Stimulated activated CD4-positive, alpha-beta T cell treated with anti-CD3 and anti-CD28 coated beads, TNF-alpha, amount 100 ng/mL, for 48 hours (primary cell): ENCODE measurements around the gene KAT7.
"Not testable (repeated sequence)": the region's sequence is repeated elsewhere in the genome, so short reads cannot be mapped to it uniquely, and the experiment has no call there.

ENCODE experiments used
- DNase-seq, 3 donors: peaks; one replicate each; pipeline ENCODE4 v3.0.0-alpha.2; 2020; ENCODE audit warnings: low read depth in 3 of 3

The KAT7 gene

DNA sequence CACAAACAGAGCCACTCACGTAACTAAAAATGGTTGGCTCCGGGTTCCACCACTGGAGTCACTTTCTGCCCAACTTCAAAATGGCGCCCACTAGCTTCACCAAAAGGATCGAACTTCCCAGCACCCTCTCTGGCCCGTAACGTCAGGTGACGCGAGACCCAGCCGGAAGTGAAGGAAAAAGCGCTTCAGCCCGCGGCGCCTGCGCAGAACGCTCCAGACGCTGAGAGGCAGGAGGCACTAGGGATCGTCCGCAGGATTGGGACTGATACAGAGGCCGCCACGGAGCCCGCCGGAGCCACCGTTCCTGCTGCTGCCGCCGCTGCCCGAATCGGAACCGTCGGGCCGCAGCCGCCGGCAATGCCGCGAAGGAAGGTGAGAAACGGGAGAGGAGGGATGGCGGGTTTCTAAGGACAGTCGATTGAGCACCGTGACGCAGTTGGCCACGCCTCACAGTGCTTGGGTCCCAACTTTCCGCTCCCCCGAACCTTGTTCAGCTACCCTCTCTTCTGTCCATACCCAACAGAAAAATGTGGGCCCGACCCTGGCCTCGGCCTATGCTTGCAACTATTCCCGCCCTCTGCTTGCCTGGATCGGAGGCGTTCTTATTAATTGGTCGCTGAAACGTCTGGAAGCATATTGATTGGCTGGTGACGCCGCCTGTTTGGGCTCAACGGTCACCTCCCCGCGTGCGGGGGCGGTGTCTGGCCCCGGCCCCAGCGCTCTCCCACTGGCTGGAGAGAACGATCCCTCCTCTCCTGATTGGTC lies at the start of gene KAT7:
Gene KAT7 (plus strand): TSS at position 204 of the 765 bp plus-strand sequence. CDS start 154 bp downstream, at position 358.
- peak; percentile 97 to 99 (median 97) for DNase-seq

DNA sequence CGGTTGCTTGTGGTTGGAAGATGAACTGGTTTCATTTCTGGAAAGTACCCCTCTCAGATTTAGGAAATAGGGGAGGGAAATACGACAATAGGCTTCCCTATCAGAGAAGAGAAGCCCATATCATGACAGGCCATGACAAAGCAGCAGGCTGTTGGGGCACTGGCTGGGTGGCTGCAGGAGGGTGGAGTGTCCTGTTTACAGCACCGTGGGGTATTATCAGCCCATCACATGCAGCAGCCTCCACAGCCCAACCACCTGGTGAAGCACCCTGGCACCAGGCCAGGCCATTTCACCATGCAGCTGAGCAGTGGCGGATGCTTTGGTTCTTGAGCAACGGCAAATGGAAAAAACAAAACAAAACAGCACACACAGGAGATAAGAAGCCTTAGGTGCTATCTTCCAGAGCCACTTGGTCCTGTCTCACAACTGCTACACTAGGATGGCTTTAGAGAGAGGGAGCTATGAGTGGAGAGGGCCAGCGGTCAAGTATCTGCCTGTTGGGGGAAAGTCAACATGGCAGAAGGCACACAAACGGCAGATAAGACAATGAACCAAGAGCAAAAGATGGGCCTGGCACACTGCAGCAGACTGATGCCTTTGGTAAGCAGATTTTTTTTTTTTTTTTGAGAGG lies 48.7 kb upstream of the KAT7 start:
- peak; percentile 62 to 73 (median 72) for DNase-seq

DNA sequence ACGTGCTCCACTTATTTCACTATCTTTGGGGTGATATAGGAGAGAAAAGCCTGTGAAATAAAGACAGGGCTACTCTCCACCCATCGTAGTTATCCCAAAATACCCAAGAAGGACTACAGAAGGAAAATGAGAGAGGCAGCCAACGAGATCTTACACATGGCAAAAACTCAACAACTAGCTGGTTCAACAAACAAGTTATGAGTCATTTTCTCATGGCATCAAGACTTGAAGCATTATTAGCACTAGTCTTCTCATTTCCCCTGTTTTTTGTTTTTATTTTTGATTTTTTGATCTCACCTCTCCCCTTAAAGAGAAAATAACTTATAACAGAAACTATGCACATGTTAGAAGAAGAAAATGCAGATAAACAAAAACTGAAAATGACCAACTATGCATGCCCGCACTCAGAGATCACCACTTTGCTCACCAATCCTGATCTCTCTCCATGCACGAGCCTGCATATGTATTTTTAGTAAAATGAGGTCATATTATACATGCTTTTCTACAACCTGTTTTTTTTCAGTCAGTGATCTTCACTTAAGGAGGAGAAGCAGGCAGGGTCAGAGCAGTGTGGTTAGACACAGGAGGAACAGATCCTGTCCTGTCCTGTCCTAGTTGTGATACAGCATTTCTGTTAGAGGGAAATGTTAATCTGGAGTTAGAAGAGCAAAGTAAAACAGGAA lies 47.3 kb upstream of the KAT7 start:
- DNase-seq: no peak

- no peak for DNase-seq
Observed at GRCh38 chr17:49741692-49742076, 46.8 kb upstream of the KAT7 start.

GRCh38 chr17:49742166-49742638 lies 46.3 kb upstream of the KAT7 start:
- DNase-seq: no peak

DNA sequence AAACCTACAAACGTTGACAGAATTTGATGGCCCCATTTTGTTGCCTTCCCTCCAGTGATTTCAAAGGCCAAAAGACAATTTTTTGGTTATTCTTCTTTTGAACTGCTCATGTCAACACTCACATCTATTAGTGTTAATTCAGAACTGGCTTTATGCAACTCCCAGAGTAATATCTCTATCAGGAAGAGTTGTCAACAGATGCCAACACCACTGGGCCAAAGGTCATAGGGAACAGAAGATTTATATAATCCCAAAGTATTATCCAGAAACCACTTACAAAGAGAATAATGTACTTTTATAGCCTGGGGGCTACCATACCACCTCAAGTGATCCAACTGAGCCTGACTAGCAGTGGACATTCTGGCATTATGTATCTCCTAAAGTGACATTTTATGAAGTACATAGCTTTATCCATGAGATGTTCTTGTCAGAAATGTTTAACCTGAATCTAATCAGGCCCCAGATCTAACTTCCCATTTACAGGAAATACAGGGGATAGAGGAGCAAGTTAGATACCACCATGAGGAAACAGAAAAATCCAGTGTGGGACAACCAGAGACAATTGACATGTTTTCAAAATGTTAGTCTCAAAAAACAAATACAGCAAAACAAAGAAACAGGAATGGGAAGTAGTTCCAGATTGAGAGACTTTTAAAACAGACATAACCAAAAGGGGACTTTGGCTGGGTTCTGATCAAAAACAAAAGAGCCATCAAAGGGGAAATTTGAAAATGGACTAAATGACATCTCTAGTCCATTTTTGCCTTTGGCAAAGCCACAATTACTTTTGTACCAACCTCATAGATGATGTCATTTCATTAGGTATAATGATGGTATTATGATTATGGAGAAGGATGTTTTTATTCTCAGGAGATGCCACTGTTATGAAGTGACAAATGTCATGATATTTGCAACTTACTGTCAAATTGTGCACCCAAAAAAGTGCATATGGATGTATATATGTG lies 43.0 kb upstream of the KAT7 start:
- no peak for DNase-seq

DNA sequence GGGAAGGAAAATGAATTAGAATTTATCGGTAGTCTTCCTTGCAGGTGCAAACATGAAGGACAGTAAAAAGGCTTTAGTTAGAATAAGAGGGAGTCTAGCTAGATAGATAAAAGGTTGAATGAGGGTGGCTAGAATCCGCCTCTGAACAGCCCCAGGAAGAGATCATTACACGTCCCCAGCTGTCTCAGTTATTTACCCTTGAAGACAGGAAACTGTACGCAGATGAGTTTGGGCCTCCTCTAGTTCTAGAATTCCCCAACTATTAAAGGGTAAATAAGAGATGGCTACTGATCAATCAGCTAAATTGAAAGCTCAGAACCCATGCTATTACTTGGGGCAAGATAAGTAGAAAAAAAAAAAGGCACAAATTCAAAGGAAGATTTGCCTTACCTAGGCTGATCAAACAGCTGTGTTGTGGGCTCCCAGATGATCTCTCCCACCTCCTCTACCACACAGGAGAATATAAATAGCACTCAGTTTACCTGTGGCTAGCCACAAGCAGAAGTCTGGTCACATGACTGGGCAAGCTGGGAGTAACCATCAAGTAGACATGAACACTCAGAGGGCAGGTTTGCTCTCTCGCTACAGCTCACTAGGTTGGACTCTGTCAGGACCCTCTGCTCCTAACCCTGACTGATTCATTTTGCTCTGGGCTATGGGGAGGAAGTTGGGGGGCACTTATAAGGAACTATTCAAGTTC lies 41.5 kb upstream of the KAT7 start:
- DNase-seq: no peak

GRCh38 chr17:49747632-49748031 lies 40.8 kb upstream of the KAT7 start:
- no peak for DNase-seq

DNA sequence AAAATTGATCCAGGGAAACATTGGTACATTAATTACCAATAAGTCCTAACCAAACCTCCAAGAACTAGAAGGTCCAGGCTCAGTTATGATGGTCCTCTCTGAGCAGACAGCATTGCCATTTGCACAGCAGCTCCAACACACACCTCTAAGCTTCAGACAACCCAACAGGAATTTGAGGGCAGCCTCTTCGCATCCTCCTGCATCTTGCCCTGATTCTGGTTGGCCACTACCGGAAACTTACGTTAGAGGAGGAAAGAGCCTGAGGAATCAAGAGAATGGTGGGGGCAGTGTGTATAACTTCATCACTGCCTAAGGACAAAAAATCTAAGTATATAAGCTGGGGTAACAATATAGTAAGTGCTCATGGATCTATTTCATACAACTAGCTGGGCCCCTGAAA lies 40.3 kb upstream of the KAT7 start:
- DNase-seq: no peak

- peak in 2 of 3 donors; percentile 38 to 49 for DNase-seq
Observed at GRCh38 chr17:49748791-49749190, 39.7 kb upstream of the KAT7 start.

GRCh38 chr17:49749730-49750129 lies 38.8 kb upstream of the KAT7 start:
- DNase-seq: no peak

GRCh38 chr17:49752508-49752907 lies 36.0 kb upstream of the KAT7 start:
- no peak for DNase-seq

DNA sequence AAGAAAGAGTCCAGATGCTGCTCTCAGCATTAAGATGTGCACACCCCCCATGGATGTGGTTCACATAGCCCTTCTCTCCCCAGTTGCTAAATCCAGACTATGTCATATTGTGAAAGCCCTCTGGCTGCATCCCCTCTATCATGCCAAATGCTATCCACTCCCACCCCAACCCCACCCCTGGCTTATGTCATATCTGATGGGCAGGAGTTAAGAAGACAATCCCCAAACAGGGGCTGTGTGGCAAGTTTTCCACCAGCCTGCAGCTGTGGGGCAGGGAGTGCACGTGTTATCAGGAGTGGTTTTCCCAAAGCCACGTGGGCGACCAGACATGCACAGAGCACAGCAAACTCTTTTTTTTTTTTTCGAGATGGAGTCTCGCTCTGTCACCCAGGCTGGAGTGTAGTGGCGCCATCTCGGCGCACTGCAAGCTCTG lies 34.5 kb upstream of the KAT7 start:
- DNase-seq: no peak

DNA sequence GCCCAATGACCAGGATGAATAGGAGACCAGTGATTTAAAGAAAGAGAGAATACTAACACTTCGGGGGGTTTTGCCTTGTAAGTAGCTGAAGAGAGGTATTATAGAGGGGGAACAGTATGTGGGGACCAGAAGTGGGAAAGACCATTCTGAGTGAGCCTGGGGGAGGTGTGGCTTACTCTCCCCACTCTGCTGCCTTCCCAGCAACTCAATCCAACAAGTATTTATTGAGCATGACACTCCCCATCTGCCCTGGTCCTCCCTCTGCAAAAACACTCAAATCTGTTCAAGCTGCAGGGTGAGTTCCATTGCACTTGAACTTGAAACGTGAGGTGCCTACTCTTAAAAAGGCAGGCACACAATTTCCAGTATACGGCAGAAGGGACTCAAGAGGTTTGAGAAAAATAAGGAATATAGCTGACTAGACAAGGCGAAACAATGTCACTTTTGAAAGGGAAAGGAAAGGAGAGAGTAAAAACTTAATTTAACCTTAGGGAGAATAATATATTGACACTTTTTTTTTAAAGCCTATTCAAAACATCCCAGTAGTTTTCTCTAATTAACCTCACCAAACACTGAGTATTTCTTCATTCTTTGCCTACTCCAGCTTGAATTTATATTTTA lies 32.7 kb upstream of the KAT7 start:
- no peak for DNase-seq

GRCh38 chr17:49756323-49757150 lies 31.9 kb upstream of the KAT7 start:
- DNase-seq: no peak

DNA sequence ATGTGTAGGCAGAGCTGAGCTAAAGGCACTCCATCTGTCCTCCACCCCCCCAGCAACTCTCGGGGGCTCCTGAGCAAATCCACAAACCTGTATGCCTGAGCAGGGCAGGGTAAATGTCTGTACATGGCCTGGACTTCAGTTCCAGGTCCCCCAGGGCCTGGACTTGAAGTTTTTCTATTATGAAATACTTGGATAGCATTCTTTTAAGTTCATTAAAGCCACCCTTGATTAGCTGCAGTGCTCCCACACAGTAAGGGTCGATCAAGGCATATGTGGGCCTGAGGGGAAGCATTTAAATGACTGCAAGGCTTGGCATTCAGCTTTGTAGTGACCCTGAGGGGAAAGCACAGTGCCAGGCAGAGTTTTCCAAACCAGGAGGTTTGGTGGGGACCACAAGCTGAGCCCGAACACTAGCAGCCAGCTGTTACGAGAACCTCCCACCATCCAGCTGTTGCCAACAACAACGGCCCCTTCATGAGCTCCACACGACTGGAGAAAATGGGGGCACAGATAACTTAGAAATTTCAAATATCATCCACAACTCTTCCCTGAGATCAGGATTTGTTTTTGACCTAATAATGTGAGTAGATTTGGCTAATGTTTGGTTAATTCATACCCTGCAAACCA lies 31.2 kb upstream of the KAT7 start:
- DNase-seq: no peak

- not testable (repeated sequence) for DNase-seq
Observed at GRCh38 chr17:49758464-49759010, 29.9 kb upstream of the KAT7 start.

- no peak for DNase-seq
Observed at GRCh38 chr17:49759203-49759602, 29.3 kb upstream of the KAT7 start.

GRCh38 chr17:49760296-49760695 lies 28.2 kb upstream of the KAT7 start:
- no peak for DNase-seq
